ENCODE measurements around the gene COL5A3.

DNA sequence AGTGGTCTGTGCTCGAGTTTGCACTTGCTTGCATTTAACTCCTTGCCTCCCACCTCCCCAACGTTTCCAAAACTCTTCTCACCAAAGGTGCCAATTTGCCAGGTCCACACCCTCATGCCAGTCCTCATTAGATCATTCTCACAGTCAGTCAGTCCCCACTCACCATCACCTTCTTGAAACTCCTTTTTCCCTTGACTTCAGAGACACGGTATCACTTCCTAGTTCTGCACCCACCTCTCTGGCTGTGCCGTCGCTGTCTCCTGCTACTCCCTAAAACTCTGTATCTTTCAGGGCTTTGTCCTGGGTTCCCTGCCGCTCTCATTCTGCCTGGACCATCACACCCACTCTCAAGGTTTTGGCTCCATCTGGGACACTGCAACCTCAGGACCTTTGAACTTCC lies 93.6 kb downstream of the COL5A3 start:
- no peak for TF ChIP-seq POLR2AphosphoS5 (IDR thresholded peaks at IDR 0.05)
- no peak for TF ChIP-seq CTCF (IDR thresholded peaks at IDR 0.05)
- TF ChIP-seq POLR2A (IDR thresholded peaks at IDR 0.05), result no peak
- no peak for TF ChIP-seq EP300 (IDR thresholded peaks at IDR 0.05)

Measured in gastroesophageal sphincter (tissue), 3 donors.